CD4-positive, alpha-beta memory T cell (primary cell): ENCODE data around the gene AOPEP. TPM values are rescaled to one million over a fixed set of nuclear protein-coding genes. Genes with fewer than 3 reads are reported as not detected.
A peak's percentile ranks its signal among the peaks of the same experiment; 100 is the strongest.

Experiments used
- CTCF ChIA-PET: fragments of 350-600 bp; sonication (Branson Sonifier 250); formaldehyde crosslinking; loops from one replicate; lab custom pipeline; 2021; ENCODE audit warnings: inconsistent platforms; ENCODE audit not compliant: partially characterized antibody; lab: Charles Lee
- POLR2A ChIA-PET: fragments of 350-600 bp; sonication (Branson Sonifier 250); formaldehyde crosslinking; loops from one replicate; lab custom pipeline; 2021; ENCODE audit not compliant: partially characterized antibody; lab: Charles Lee
- DNase-seq, 5 donors: peaks; one replicate each; pipeline versions ENCODE4 v3.0.0 to v3.0.0-alpha.2; 2020 to 2022; ENCODE audit warnings: mixed read lengths in 1 of 5
- H3K27ac ChIP-seq: one replicate; pipeline ENCODE4 v1.7.0; 2013; ENCODE audit warnings: low read depth, low read length
- H3K27me3 ChIP-seq: 2 replicates; pipeline ENCODE4 v1.7.0; 2013; ENCODE audit warnings: mild to moderate bottlenecking, low read length, moderate library complexity; ENCODE audit not compliant: insufficient read depth
- H3K36me3 ChIP-seq: 2 replicates; pipeline ENCODE4 v1.7.0; 2013; ENCODE audit warnings: mild to moderate bottlenecking, low read length, moderate library complexity; ENCODE audit not compliant: insufficient read depth
- H3K4me1 ChIP-seq: 2 replicates; pipeline ENCODE4 v1.7.0; 2013; ENCODE audit warnings: mild to moderate bottlenecking, low read length, moderate library complexity; ENCODE audit not compliant: insufficient read depth
- H3K4me3 ChIP-seq, 2 donors: one replicate each; pipeline ENCODE4 v1.7.0; 2013; ENCODE audit warnings: low read length in 2 of 2, mild to moderate bottlenecking in 1 of 2
- H3K9me3 ChIP-seq, 2 donors: one replicate each; pipeline ENCODE4 v1.7.0; 2013; ENCODE audit warnings: low read length in 2 of 2, control low read depth in 1 of 2; ENCODE audit not compliant: control insufficient read depth in 1 of 2
- H3K27ac Mint-ChIP-seq, 7 donors: one replicate each; pipeline ENCODE4 v1.8.0; 2020 to 2021; ENCODE audit warnings: mixed read lengths in 7 of 7, mild to moderate bottlenecking in 6 of 7, inconsistent platforms in 3 of 7, moderate library complexity in 3 of 7
- H3K27me3 Mint-ChIP-seq, 2 donors: one replicate each; pipeline ENCODE4 v1.8.0; 2020 to 2021; ENCODE audit warnings: mixed read lengths in 2 of 2
- H3K36me3 Mint-ChIP-seq, 2 donors: one replicate each; pipeline ENCODE4 v1.8.0; 2020 to 2021; ENCODE audit warnings: mixed read lengths in 2 of 2, inconsistent platforms in 1 of 2, mild to moderate bottlenecking in 1 of 2
- H3K4me1 Mint-ChIP-seq, 4 donors: one replicate each; pipeline ENCODE4 v1.8.0; 2020 to 2021; ENCODE audit warnings: mixed read lengths in 4 of 4, mild to moderate bottlenecking in 1 of 4
- H3K4me3 Mint-ChIP-seq, 8 donors: one replicate each; pipeline ENCODE4 v1.8.0; 2020 to 2021; ENCODE audit warnings: mixed read lengths in 8 of 8, mild to moderate bottlenecking in 7 of 8, moderate library complexity in 6 of 8, inconsistent platforms in 3 of 8
- H3K9me3 Mint-ChIP-seq, 8 donors: one replicate each; pipeline ENCODE4 v1.8.0; 2020 to 2021; ENCODE audit warnings: mixed read lengths in 8 of 8, mild to moderate bottlenecking in 5 of 8, inconsistent platforms in 3 of 8, moderate library complexity in 1 of 8
- intact Hi-C: fragments of 100-400 bp; cut with micrococcal nuclease; formaldehyde crosslinking; loops from one replicate; pipeline ENCODE4 v1.15.1; 2023
- polyA plus RNA-seq, 2 donors: library from polyadenylated mRNA; unstranded; fragments of 300-500 nt; fragmentation: Illumina TruSeq; gene quantifications; one replicate each; pipeline ENCODE4 v1.2.3, GENCODE V29; 2021
- total RNA-seq, 2 experiments: library from RNA; stranded (reverse); gene quantifications; one replicate each; pipeline ENCODE4 v1.2.3, GENCODE V29; 2021

Gene AOPEP
- total and polyA plus RNA-seq, 4 experiments from 2014 or later: 3.1 to 11.7 (median 7.6) TPM

GRCh38 chr9:95120781-95121370 is 394.4 kb downstream of the AOPEP start:
- H3K4me3 ChIP-seq: no peak overlapping the region
- no peak overlapping the region for H3K27ac ChIP-seq
- POLR2A ChIA-PET: no interaction called here
- H3K9me3 ChIP-seq: no peaks in the 10 kb centered on the region
- Mint-ChIP-seq H3K9me3 (no peaks in the 10 kb centered on the region), H3K36me3 (no peaks in the 10 kb centered on the region), H3K4me1 (no peaks in the 10 kb centered on the region), H3K4me3 (no peak overlapping the region), H3K27ac (no peak overlapping the region), H3K27me3 (no peaks in the 10 kb centered on the region)
- no peaks in the 10 kb centered on the region for H3K4me1 ChIP-seq
- intact Hi-C loops: no loop called here
- H3K27me3 ChIP-seq: no peaks in the 10 kb centered on the region
- no peak for DNase-seq
- H3K36me3 ChIP-seq: no peaks in the 10 kb centered on the region
- CTCF ChIA-PET: interaction anchor here (1.6 to 2.7 kb wide), 2 partner anchors 10 to 452 kb away, joined by 4 to 11 read pairs; no protein-coding TSS in a partner anchor

- Histone ChIP-seq H3K36me3 (no peaks in the 10 kb centered on the region), H3K4me1 (peaks cover 4% of the 10 kb centered on the region), H3K27me3 (no peaks in the 10 kb centered on the region), H3K9me3 (no peaks in the 10 kb centered on the region), H3K27ac (no peak overlapping the region), H3K4me3 (no peak overlapping the region)
- Mint-ChIP-seq H3K4me3 (no peak overlapping the region), H3K9me3 (no peaks in the 10 kb centered on the region), H3K27me3 (no peaks in the 10 kb centered on the region), H3K27ac (no peak overlapping the region), H3K36me3 (no peaks in the 10 kb centered on the region), H3K4me1 (peaks cover 0 to 2% (median 0%) of the 10 kb centered on the region in 4 donors)
- DNase-seq: no peak
- intact Hi-C loops: no loop called here
- ChIA-PET POLR2A (no interaction called here), CTCF (interaction anchor here (1.4 to 10.7 kb wide), 5 partner anchors 8 to 455 kb away, joined by 4 to 385 read pairs (median 127); no protein-coding TSS in a partner anchor)
These were observed 398.3 kb downstream of the AOPEP start for GRCh38 chr9:95124582-95125367.

GRCh38 chr9:95125652-95126051 is 399.2 kb downstream of the AOPEP start:
- H3K36me3 Mint-ChIP-seq: no peaks in the 10 kb centered on the region
- intact Hi-C loops: no loop called here
- ChIA-PET POLR2A (no interaction called here), CTCF (interaction anchor here (1.3 to 10.7 kb wide), 8 partner anchors 8 to 456 kb away, joined by 4 to 385 read pairs (median 38); no protein-coding TSS in a partner anchor)
- Histone ChIP-seq H3K4me1 (peaks cover 4% of the 10 kb centered on the region), H3K36me3 (no peaks in the 10 kb centered on the region), H3K9me3 (no peaks in the 10 kb centered on the region), H3K27ac (no peak overlapping the region), H3K27me3 (no peaks in the 10 kb centered on the region), H3K4me3 (no peak overlapping the region)
- H3K9me3 Mint-ChIP-seq: no peaks in the 10 kb centered on the region
- DNase-seq: no peak
- H3K4me3 Mint-ChIP-seq: no peak overlapping the region
- H3K4me1 Mint-ChIP-seq: peaks cover 0 to 2% (median 0%) of the 10 kb centered on the region in 4 donors
- no peak overlapping the region for H3K27ac Mint-ChIP-seq
- no peaks in the 10 kb centered on the region for H3K27me3 Mint-ChIP-seq

- no peaks in the 10 kb centered on the region for H3K9me3 Mint-ChIP-seq
These were observed 400.2 kb downstream of the AOPEP start for GRCh38 chr9:95126739-95127138.

GRCh38 chr9:95127249-95128176 is 401.0 kb downstream of the AOPEP start:
- Histone ChIP-seq H3K4me1 (peaks cover 4% of the 10 kb centered on the region), H3K36me3 (no peaks in the 10 kb centered on the region), H3K4me3 (no peak overlapping the region), H3K9me3 (no peaks in the 10 kb centered on the region), H3K27ac (no peak overlapping the region), H3K27me3 (no peaks in the 10 kb centered on the region)
- H3K9me3 Mint-ChIP-seq: no peaks in the 10 kb centered on the region
- CTCF ChIA-PET: interaction anchor here (0.6 to 10.7 kb wide), 24 partner anchors 8 to 791 kb away, joined by 3 to 385 read pairs (median 4); partner anchors contain the start of genes AOPEP and FBP1
- intact Hi-C loops: loop anchor here (1.0 kb wide), 2 partner anchors 344 to 446 kb away; no protein-coding TSS in a partner anchor
- peaks cover 0 to 4% (median 2%) of the 10 kb centered on the region in 4 donors for H3K4me1 Mint-ChIP-seq
- H3K27ac Mint-ChIP-seq: no peak overlapping the region
- peak; percentile 48 to 56 (median 55) for DNase-seq
- H3K36me3 Mint-ChIP-seq: no peaks in the 10 kb centered on the region
- H3K4me3 Mint-ChIP-seq: peak overlapping the region in 1 of 8 donors; percentile 36
- H3K27me3 Mint-ChIP-seq: no peaks in the 10 kb centered on the region
- POLR2A ChIA-PET: interaction anchor here (1.2 to 1.4 kb wide), 2 partner anchors 446 to 458 kb away, joined by 4 read pairs; no protein-coding TSS in a partner anchor

More at GRCh38 chr9:95126739-95127138, 400.2 kb downstream of the AOPEP start:
- Mint-ChIP-seq H3K27ac (no peak overlapping the region), H3K27me3 (no peaks in the 10 kb centered on the region), H3K36me3 (no peaks in the 10 kb centered on the region), H3K4me3 (no peak overlapping the region), H3K4me1 (peaks cover 0 to 4% (median 2%) of the 10 kb centered on the region in 4 donors)
- no peak for DNase-seq
- H3K36me3 ChIP-seq: no peaks in the 10 kb centered on the region
- no peak overlapping the region for H3K4me3 ChIP-seq
- no peak overlapping the region for H3K27ac ChIP-seq
- H3K9me3 ChIP-seq: no peaks in the 10 kb centered on the region
- ChIA-PET CTCF (interaction anchor here (0.6 to 10.7 kb wide), 16 partner anchors 8 to 792 kb away, joined by 3 to 385 read pairs (median 4); no protein-coding TSS in a partner anchor), POLR2A (no interaction called here)
- H3K4me1 ChIP-seq: peaks cover 4% of the 10 kb centered on the region
- intact Hi-C loops: loop anchor here (1.0 kb wide), 2 partner anchors 343 to 445 kb away; no protein-coding TSS in a partner anchor
- H3K27me3 ChIP-seq: no peaks in the 10 kb centered on the region

GRCh38 chr9:95128177-95128524 is 401.7 kb downstream of the AOPEP start:
- Mint-ChIP-seq H3K27ac (no peak overlapping the region), H3K27me3 (no peaks in the 10 kb centered on the region), H3K36me3 (no peaks in the 10 kb centered on the region), H3K4me1 (peaks cover 0 to 4% (median 2%) of the 10 kb centered on the region in 4 donors), H3K9me3 (no peaks in the 10 kb centered on the region), H3K4me3 (no peak overlapping the region)
- no peaks in the 10 kb centered on the region for H3K27me3 ChIP-seq
- DNase-seq: no peak
- H3K27ac ChIP-seq: no peak overlapping the region
- H3K4me3 ChIP-seq: no peak overlapping the region
- H3K9me3 ChIP-seq: no peaks in the 10 kb centered on the region
- POLR2A ChIA-PET: interaction anchor here (1.2 to 1.4 kb wide), 2 partner anchors 447 to 458 kb away, joined by 4 read pairs; no protein-coding TSS in a partner anchor
- intact Hi-C loops: no loop called here
- CTCF ChIA-PET: interaction anchor here (0.6 to 10.7 kb wide), 19 partner anchors 9 to 488 kb away, joined by 3 to 385 read pairs (median 4); partner anchors contain the start of genes AOPEP and FBP1
- no peaks in the 10 kb centered on the region for H3K36me3 ChIP-seq
- peaks cover 4% of the 10 kb centered on the region for H3K4me1 ChIP-seq
